BE2C (cell line): ENCODE data around the gene DCXR.

Source experiments
- DNase-seq: peaks from one replicate; pipeline ENCODE4 v3.0.0-alpha.2; 2020
- H3K27me3 ChIP-seq: fragments of 250-450 bp; sonication (Bioruptor Pico); 2 replicates; pipeline ENCODE4 v1.5.1; 2020; ENCODE audit warnings: mild to moderate bottlenecking
- H3K36me3 ChIP-seq: fragments of 250-450 bp; sonication (Bioruptor Pico); 2 replicates; pipeline ENCODE4 v1.5.1; 2020; ENCODE audit warnings: mild to moderate bottlenecking
- H3K4me1 ChIP-seq: fragments of 250-450 bp; sonication (Bioruptor Pico); 2 replicates; pipeline ENCODE4 v1.5.1; 2020
- H3K4me3 ChIP-seq: 2 replicates; pipeline ENCODE4 v1.5.1; 2011; ENCODE audit warnings: low read depth, low read length
- H3K9me3 ChIP-seq: fragments of 250-450 bp; sonication (Bioruptor Pico); 2 replicates; pipeline ENCODE4 v1.5.1; 2020
- CTCF ChIP-seq: IDR thresholded peaks from 2 replicates; pipeline ENCODE4 v1.5.1; 2012; ENCODE audit warnings: mild to moderate bottlenecking, low read depth, low read length

The DCXR gene

GRCh38 chr17:82028966-82029365, 8.5 kb downstream of the DCXR start:
- Histone ChIP-seq H3K9me3 (no peaks in the 10 kb centered on the region), H3K36me3 (no peaks in the 10 kb centered on the region), H3K4me3 (no peak overlapping the region), H3K4me1 (no peaks in the 10 kb centered on the region), H3K27me3 (no peaks in the 10 kb centered on the region)
- TF ChIP-seq CTCF: no peak
- no peak for DNase-seq

- no peaks in the 10 kb centered on the region for H3K4me1 ChIP-seq
- TF ChIP-seq CTCF: no peak
- H3K36me3 ChIP-seq: no peaks in the 10 kb centered on the region
- DNase-seq: no peak
- H3K27me3 ChIP-seq: no peaks in the 10 kb centered on the region
- no peaks in the 10 kb centered on the region for H3K9me3 ChIP-seq
- H3K4me3 ChIP-seq: no peak overlapping the region
Measured at GRCh38 chr17:82028246-82028645, 9.3 kb downstream of the DCXR start.

- H3K4me1 ChIP-seq: peaks cover 4% of the 10 kb centered on the region
- H3K36me3 ChIP-seq: no peaks in the 10 kb centered on the region
- no peaks in the 10 kb centered on the region for H3K9me3 ChIP-seq
- no peak overlapping the region for H3K4me3 ChIP-seq
- no peak for DNase-seq
- TF ChIP-seq CTCF: no peak
- no peaks in the 10 kb centered on the region for H3K27me3 ChIP-seq
Measured at GRCh38 chr17:82025401-82026107, 11.9 kb downstream of the DCXR start.

GRCh38 chr17:82024859-82025258, 12.6 kb downstream of the DCXR start:
- no peak for TF ChIP-seq CTCF
- no peak for DNase-seq
- no peaks in the 10 kb centered on the region for H3K27me3 ChIP-seq
- H3K9me3 ChIP-seq: no peaks in the 10 kb centered on the region
- no peaks in the 10 kb centered on the region for H3K36me3 ChIP-seq
- no peak overlapping the region for H3K4me3 ChIP-seq
- peaks cover 4% of the 10 kb centered on the region for H3K4me1 ChIP-seq

GRCh38 chr17:82023447-82024241, 13.9 kb downstream of the DCXR start:
- peak overlapping the region; percentile 83 for H3K4me3 ChIP-seq
- peaks cover 2% of the 10 kb centered on the region; the same call in 1 of the 2 replicates for H3K36me3 ChIP-seq
- peaks cover 4% of the 10 kb centered on the region for H3K4me1 ChIP-seq
- H3K9me3 ChIP-seq: no peaks in the 10 kb centered on the region
- no peak for TF ChIP-seq CTCF
- H3K27me3 ChIP-seq: no peaks in the 10 kb centered on the region
- DNase-seq: peak; percentile 48

GRCh38 chr17:82022981-82023446, 14.5 kb downstream of the DCXR start, which contains the start of gene LRRC45:
TSS of gene LRRC45 (plus strand) at chr17:82023305. CDS start at chr17:82023644, 339 bp downstream.
- Histone ChIP-seq H3K9me3 (no peaks in the 10 kb centered on the region), H3K4me1 (peaks cover 4% of the 10 kb centered on the region), H3K36me3 (peaks cover 4% of the 10 kb centered on the region; the same call in 1 of the 2 replicates), H3K4me3 (peak within 1 kb of the TSS; percentile 83), H3K27me3 (no peaks in the 10 kb centered on the region)
- peak; percentile 100 for DNase-seq
- TF ChIP-seq CTCF: no peak
